LNCaP clone FGC (cell line): Measurements from ENCODE around the gene AGR3.

Source experiments
- DNase-seq: peaks from one replicate; pipeline ENCODE4 v3.0.0-alpha.2; 2011; ENCODE audit warnings: low read depth
- H3K4me3 ChIP-seq: 2 replicates; pipeline ENCODE4 v1.5.1; 2011; ENCODE audit warnings: mild to moderate bottlenecking, low read depth, low read length, control low read depth
- CTCF ChIP-seq: IDR thresholded peaks from 2 replicates; pipeline ENCODE4 v1.5.1; 2012; ENCODE audit warnings: mild to moderate bottlenecking; ENCODE audit not compliant: control insufficient read depth, insufficient read depth; ENCODE audit errors: extremely low read depth

AGR3 gene

GRCh38 chr7:16881844-16882243, at the start of gene AGR3:
AGR3 (minus strand) TSS chr7:16881983; CDS start chr7:16878618, 3,365 bp downstream.
- no peak within 1 kb of the TSS for H3K4me3 ChIP-seq
- no peak for TF ChIP-seq CTCF
- DNase-seq, result no peak

- H3K4me3 ChIP-seq, result no peak overlapping the region
- TF ChIP-seq CTCF, result no peak
Measured at GRCh38 chr7:16930946-16931345, 49.2 kb upstream of the AGR3 start.

GRCh38 chr7:16929146-16929762, 47.5 kb upstream of the AGR3 start:
- DNase-seq, result no peak
- TF ChIP-seq CTCF, result no peak
- H3K4me3 ChIP-seq, result no peak overlapping the region

More at GRCh38 chr7:16930946-16931345, 49.2 kb upstream of the AGR3 start:
- DNase-seq, result no peak

- H3K4me3 ChIP-seq, result no peak overlapping the region
- DNase-seq, result no peak
- no peak for TF ChIP-seq CTCF
Measured at GRCh38 chr7:16926861-16927260, 45.1 kb upstream of the AGR3 start.

- H3K4me3 ChIP-seq, result no peak overlapping the region
- DNase-seq, result no peak
- TF ChIP-seq CTCF, result peak; percentile 62
Measured at GRCh38 chr7:16926283-16926682, 44.5 kb upstream of the AGR3 start.

- TF ChIP-seq CTCF, result no peak
- H3K4me3 ChIP-seq, result no peak overlapping the region
- DNase-seq, result no peak
Measured at GRCh38 chr7:16925609-16926008, 43.8 kb upstream of the AGR3 start.

GRCh38 chr7:16923019-16923418, 41.2 kb upstream of the AGR3 start:
- H3K4me3 ChIP-seq, result no peak overlapping the region
- no peak for TF ChIP-seq CTCF
- DNase-seq, result no peak
